Immature natural killer cell (primary cell): ENCODE results near the gene MYO1H. TPM values are rescaled to one million over a fixed set of nuclear protein-coding genes. Genes with fewer than 3 reads are reported as not detected.

Experiments
- DNase-seq, 3 donors: peaks; one replicate each; pipeline ENCODE4 v3.0.0; 2022; ENCODE audit warnings: mixed read lengths in 1 of 3
- H3K27ac Mint-ChIP-seq, 6 donors: one replicate each; pipeline ENCODE4 v1.8.0; 2020; ENCODE audit warnings: mixed read lengths in 6 of 6, mild to moderate bottlenecking in 5 of 6, inconsistent platforms in 4 of 6, moderate library complexity in 3 of 6
- H3K27me3 Mint-ChIP-seq, 3 donors: one replicate each; pipeline ENCODE4 v1.8.0; 2020 to 2021; ENCODE audit warnings: low read depth in 3 of 3, mild to moderate bottlenecking in 3 of 3, mixed read lengths in 3 of 3, moderate library complexity in 3 of 3, inconsistent platforms in 1 of 3
- H3K36me3 Mint-ChIP-seq, 3 donors: one replicate each; pipeline ENCODE4 v1.8.0; 2020; ENCODE audit warnings: mixed read lengths in 3 of 3, inconsistent platforms in 2 of 3, mild to moderate bottlenecking in 2 of 3
- H3K4me1 Mint-ChIP-seq, 2 donors: one replicate each; pipeline ENCODE4 v1.8.0; 2020; ENCODE audit warnings: inconsistent platforms in 2 of 2, mild to moderate bottlenecking in 2 of 2, mixed read lengths in 2 of 2, moderate library complexity in 1 of 2
- H3K4me3 Mint-ChIP-seq, 5 donors: one replicate each; pipeline ENCODE4 v1.8.0; 2020; ENCODE audit warnings: mild to moderate bottlenecking in 5 of 5, mixed read lengths in 5 of 5, inconsistent platforms in 3 of 5, moderate library complexity in 3 of 5
- H3K9me3 Mint-ChIP-seq, 6 donors: one replicate each; pipeline ENCODE4 v1.8.0; 2020; ENCODE audit warnings: mild to moderate bottlenecking in 6 of 6, mixed read lengths in 6 of 6, inconsistent platforms in 4 of 6, moderate library complexity in 3 of 6
- polyA plus RNA-seq, 3 donors: library from polyadenylated mRNA; unstranded; fragments of 300-500 nt; fragmentation: Illumina TruSeq; gene quantifications; one replicate each; pipeline ENCODE4 v1.2.3, GENCODE V29; 2021

MYO1H gene
- polyA plus RNA-seq, 3 donors from 2014 or later, result not detected

GRCh38 chr12:109480356-109480755 is 132.7 kb downstream of the MYO1H start:
- no peak for DNase-seq
- Mint-ChIP-seq H3K4me1 (peaks cover 39 to 43% of the 10 kb centered on the region in 2 donors), H3K27ac (no peak overlapping the region), H3K27me3 (peaks cover 8 to 12% (median 10%) of the 10 kb centered on the region in 3 donors), H3K9me3 (no peaks in the 10 kb centered on the region), H3K36me3 (peaks cover 10 to 11% (median 11%) of the 10 kb centered on the region in 3 donors), H3K4me3 (no peak overlapping the region)

DNA sequence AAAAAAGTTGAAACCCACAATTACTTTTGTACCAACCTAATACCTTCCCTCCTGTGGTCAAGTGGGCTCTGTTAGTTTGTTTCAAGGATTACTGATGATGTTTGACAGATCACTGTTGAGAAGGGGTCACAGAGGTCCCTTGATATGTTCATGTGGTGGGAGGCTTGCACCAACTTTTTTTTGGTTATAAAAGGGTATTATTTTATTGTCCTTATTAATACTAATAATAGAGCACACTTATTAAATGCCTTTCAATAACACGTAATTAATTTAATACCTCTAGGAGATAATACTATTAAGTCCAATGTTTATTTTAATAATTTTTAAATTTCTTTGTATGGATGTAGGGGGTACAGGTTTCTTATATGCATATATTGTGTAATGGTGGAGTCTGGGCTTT is 134.2 kb downstream of the MYO1H start:
- Mint-ChIP-seq H3K9me3 (no peaks in the 10 kb centered on the region), H3K4me1 (peaks cover 25 to 28% of the 10 kb centered on the region in 2 donors), H3K4me3 (no peak overlapping the region), H3K27ac (no peak overlapping the region), H3K36me3 (peaks cover 12 to 22% (median 16%) of the 10 kb centered on the region in 3 donors), H3K27me3 (peaks cover 6 to 9% (median 9%) of the 10 kb centered on the region in 3 donors)
- DNase-seq, result no peak

DNA sequence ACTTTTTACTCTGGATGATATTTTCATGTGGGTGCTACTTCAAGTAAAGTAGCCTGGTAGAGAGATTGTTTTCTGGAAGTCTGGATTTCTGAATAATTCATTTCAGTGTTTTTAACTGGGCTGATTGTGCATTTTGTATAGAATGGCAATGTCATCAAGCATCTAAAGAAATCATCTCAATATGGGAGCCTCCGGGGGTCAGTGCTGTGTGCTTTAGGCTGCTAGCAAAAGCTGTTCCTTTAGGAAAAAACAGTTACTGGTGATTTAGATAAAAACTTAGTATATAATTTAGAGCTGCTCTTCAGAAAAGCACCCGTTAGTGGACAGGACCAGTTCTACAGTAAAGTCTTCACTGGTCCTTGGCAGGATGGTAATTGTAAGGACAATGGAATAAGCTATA is 134.8 kb downstream of the MYO1H start:
- no peak for DNase-seq
- Mint-ChIP-seq H3K36me3 (peaks cover 12 to 27% (median 16%) of the 10 kb centered on the region in 3 donors), H3K4me3 (no peak overlapping the region), H3K27ac (no peak overlapping the region), H3K4me1 (peaks cover 21 to 22% of the 10 kb centered on the region in 2 donors), H3K27me3 (peaks cover under 1 to 3% (median 3%) of the 10 kb centered on the region in 3 donors), H3K9me3 (no peaks in the 10 kb centered on the region)

DNA sequence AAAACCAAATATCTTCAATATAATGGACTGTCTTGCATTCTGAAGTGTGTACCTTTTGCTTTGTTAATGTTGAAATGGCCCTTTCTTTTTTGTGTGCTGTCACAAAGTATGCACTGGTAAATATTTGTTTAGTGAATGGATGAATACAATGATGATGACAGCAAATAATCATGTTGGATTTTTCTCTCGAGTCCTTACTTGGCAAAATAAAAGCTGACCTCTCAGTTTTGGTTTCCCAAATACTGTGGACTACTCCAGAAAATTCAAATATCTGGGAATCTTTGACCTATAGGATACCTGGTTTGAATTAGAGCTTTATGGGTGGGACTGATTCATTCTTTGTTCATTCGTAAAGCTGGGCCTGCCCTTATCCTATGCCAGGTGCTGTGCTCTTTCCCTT is 135.2 kb downstream of the MYO1H start:
- H3K4me1 Mint-ChIP-seq, result peaks cover 19% of the 10 kb centered on the region in 2 donors
- no peak for DNase-seq
- peaks cover 12 to 30% (median 17%) of the 10 kb centered on the region in 3 donors for H3K36me3 Mint-ChIP-seq
- no peak overlapping the region for H3K27ac Mint-ChIP-seq
- H3K27me3 Mint-ChIP-seq, result no peaks in the 10 kb centered on the region
- no peak overlapping the region for H3K4me3 Mint-ChIP-seq
- H3K9me3 Mint-ChIP-seq, result no peaks in the 10 kb centered on the region

- Mint-ChIP-seq H3K27ac (no peak overlapping the region), H3K4me3 (no peak overlapping the region), H3K36me3 (peaks cover 12 to 34% (median 19%) of the 10 kb centered on the region in 3 donors), H3K27me3 (no peaks in the 10 kb centered on the region), H3K9me3 (no peaks in the 10 kb centered on the region), H3K4me1 (peaks cover 15% of the 10 kb centered on the region in 2 donors)
- no peak for DNase-seq
Observed at GRCh38 chr12:109483346-109483745, 135.6 kb downstream of the MYO1H start.

GRCh38 chr12:109485201-109485600 is 137.5 kb downstream of the MYO1H start:
- Mint-ChIP-seq H3K36me3 (peaks cover 22 to 49% (median 25%) of the 10 kb centered on the region in 3 donors), H3K27me3 (no peaks in the 10 kb centered on the region)

GRCh38 chr12:109487181-109488050 is 139.7 kb downstream of the MYO1H start:
- Mint-ChIP-seq H3K9me3 (no peaks in the 10 kb centered on the region), H3K27me3 (no peaks in the 10 kb centered on the region), H3K4me1 (no peaks in the 10 kb centered on the region), H3K27ac (no peak overlapping the region), H3K4me3 (no peak overlapping the region), H3K36me3 (peaks cover 25 to 60% (median 37%) of the 10 kb centered on the region in 3 donors)
- no peak for DNase-seq

More at GRCh38 chr12:109485201-109485600, 137.5 kb downstream of the MYO1H start:
- no peak overlapping the region for H3K4me3 Mint-ChIP-seq
- H3K27ac Mint-ChIP-seq, result no peak overlapping the region
- no peak for DNase-seq
- no peaks in the 10 kb centered on the region for H3K4me1 Mint-ChIP-seq
- no peaks in the 10 kb centered on the region for H3K9me3 Mint-ChIP-seq

DNA sequence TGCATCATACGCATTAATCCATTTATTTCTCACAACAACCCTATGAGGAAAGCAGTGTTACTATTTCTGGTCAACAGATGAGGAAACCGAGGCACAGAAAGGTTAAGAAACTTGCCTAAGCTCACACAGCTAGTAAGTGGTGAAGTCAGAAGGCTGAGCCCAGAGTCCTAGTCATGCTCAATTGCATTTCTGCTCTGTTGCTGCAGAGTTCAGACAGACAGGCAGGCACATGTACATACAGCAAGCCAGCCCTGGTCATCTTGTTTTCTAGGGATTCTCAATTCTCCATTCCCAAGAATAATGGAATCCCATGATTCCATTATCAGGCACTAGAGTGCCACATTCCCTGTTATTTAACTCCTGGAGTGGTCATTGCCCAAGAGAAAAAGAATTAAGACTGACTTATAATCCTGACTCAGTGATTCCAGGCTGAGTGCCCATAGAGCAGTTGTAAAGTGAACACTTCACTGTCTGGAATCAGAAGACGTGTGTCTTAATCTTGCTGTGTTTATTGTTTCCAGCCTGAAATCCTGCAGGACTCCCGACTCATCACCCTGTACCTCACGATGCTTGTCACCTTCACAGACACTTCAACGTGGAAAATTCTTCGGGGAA is 140.5 kb downstream of the MYO1H start:
- Mint-ChIP-seq H3K4me1 (no peaks in the 10 kb centered on the region), H3K36me3 (peaks cover 25 to 60% (median 38%) of the 10 kb centered on the region in 3 donors), H3K9me3 (no peaks in the 10 kb centered on the region), H3K27me3 (no peaks in the 10 kb centered on the region), H3K27ac (no peak overlapping the region), H3K4me3 (no peak overlapping the region)
- no peak for DNase-seq

GRCh38 chr12:109489016-109489954 is 141.6 kb downstream of the MYO1H start:
- Mint-ChIP-seq H3K9me3 (no peaks in the 10 kb centered on the region), H3K4me1 (peaks cover 1 to 2% of the 10 kb centered on the region in 2 donors), H3K4me3 (no peak overlapping the region), H3K27me3 (no peaks in the 10 kb centered on the region), H3K27ac (peak overlapping the region in 2 of 6 donors; percentile 50 to 55), H3K36me3 (peaks cover 19 to 58% (median 38%) of the 10 kb centered on the region in 3 donors)
- DNase-seq, result no peak

DNA sequence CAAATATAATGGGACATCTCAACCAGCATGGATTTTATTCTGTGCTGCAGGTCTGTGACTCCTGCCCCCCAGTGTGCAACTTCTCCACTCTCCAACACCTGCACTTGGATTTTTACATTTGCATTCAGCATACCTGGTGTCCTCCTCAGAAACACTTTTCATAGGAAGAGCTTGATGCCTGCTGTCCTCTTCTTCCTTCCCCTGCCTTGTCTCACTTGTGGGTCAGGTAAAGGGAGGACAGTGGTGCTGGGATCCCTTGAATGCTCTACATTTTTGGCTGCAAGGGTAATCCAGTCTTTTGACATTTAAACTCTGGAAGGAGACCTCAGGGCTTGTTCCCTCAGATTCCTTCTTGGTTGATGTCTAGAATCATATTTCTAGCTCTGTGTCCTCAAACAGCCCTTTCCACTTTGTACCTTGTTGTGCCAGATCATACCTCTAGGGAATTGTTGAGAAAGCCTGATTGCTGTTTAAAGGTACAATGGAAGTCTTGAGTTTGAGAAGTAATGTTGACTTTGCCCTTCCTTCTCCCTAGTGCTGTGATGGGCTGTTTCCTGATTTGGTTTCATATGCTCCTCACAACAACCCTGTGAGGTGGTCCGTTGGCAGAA is 142.4 kb downstream of the MYO1H start:
- no peak overlapping the region for H3K27ac Mint-ChIP-seq

GRCh38 chr12:109491671-109492070 is 144.0 kb downstream of the MYO1H start:
- Mint-ChIP-seq H3K27me3 (peaks cover 0 to 3% (median 0%) of the 10 kb centered on the region in 3 donors), H3K9me3 (peaks cover 0 to 2% (median 0%) of the 10 kb centered on the region in 6 donors), H3K36me3 (peaks cover 13 to 60% (median 26%) of the 10 kb centered on the region in 3 donors), H3K4me3 (no peak overlapping the region), H3K27ac (no peak overlapping the region), H3K4me1 (peaks cover 25 to 26% of the 10 kb centered on the region in 2 donors)
- DNase-seq, result no peak

More for the DNA sequence above, 142.4 kb downstream of the MYO1H start:
- Mint-ChIP-seq H3K36me3 (peaks cover 17 to 59% (median 33%) of the 10 kb centered on the region in 3 donors), H3K4me1 (peaks cover 9 to 10% of the 10 kb centered on the region in 2 donors), H3K4me3 (no peak overlapping the region), H3K27me3 (peaks cover 0 to under 1% (median 0%) of the 10 kb centered on the region in 3 donors), H3K9me3 (no peaks in the 10 kb centered on the region)
- DNase-seq, result no peak

GRCh38 chr12:109492371-109492770 is 144.7 kb downstream of the MYO1H start:
- Mint-ChIP-seq H3K36me3 (peaks cover 14 to 56% (median 26%) of the 10 kb centered on the region in 3 donors), H3K27me3 (peaks cover 0 to 3% (median 0%) of the 10 kb centered on the region in 3 donors), H3K9me3 (peaks cover 0 to 2% (median 0%) of the 10 kb centered on the region in 6 donors), H3K27ac (no peak overlapping the region), H3K4me3 (no peak overlapping the region), H3K4me1 (peaks cover 27 to 28% of the 10 kb centered on the region in 2 donors)
- DNase-seq, result no peak

DNA sequence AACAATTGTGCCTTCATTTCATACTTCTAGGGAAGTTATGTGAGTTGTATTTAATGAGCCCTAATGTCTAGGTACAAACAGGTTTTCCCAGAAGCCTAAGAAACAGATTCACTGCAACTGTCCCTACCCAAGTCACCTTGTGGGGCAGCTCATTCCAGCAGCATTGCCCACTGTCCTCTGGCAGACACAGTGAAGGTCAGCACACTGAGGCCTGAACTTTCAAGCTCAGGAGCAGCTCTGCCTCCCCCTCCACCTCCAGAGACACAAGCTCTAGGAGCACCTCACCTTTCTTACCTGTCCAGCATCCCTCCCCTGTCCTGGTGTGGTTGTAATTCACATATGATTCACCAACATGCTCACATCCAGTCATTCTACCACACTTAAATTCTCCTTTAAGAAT is 145.4 kb downstream of the MYO1H start:
- H3K4me1 Mint-ChIP-seq, result peaks cover 27 to 28% of the 10 kb centered on the region in 2 donors
- no peak overlapping the region for H3K4me3 Mint-ChIP-seq
- H3K36me3 Mint-ChIP-seq, result peaks cover 18 to 57% (median 25%) of the 10 kb centered on the region in 3 donors
- H3K9me3 Mint-ChIP-seq, result peaks cover 0 to 2% (median 0%) of the 10 kb centered on the region in 6 donors
- H3K27me3 Mint-ChIP-seq, result peaks cover 0 to 3% (median 0%) of the 10 kb centered on the region in 3 donors
- peak overlapping the region in 4 of 6 donors; percentile 1 to 56 (median 26) for H3K27ac Mint-ChIP-seq
- no peak for DNase-seq
